Rectal smooth muscle tissue (tissue), 1 donor: ENCODE data around the gene USP24.

Source experiments
- H3K27ac ChIP-seq: one replicate; pipeline ENCODE4 v1.7.0; 2013; ENCODE audit warnings: low read depth, low read length, inconsistent platforms
- H3K27me3 ChIP-seq: one replicate; pipeline ENCODE4 v1.7.0; 2013; ENCODE audit warnings: low read length; ENCODE audit not compliant: control insufficient read depth, insufficient read depth
- H3K36me3 ChIP-seq: one replicate; pipeline ENCODE4 v1.7.0; 2013; ENCODE audit warnings: low read length; ENCODE audit not compliant: control insufficient read depth, insufficient read depth
- H3K4me1 ChIP-seq: one replicate; pipeline ENCODE4 v1.7.0; 2013; ENCODE audit warnings: low read length; ENCODE audit not compliant: control insufficient read depth, insufficient read depth
- H3K4me3 ChIP-seq: one replicate; pipeline ENCODE4 v1.7.0; 2013; ENCODE audit warnings: low read length
- H3K9ac ChIP-seq: one replicate; pipeline ENCODE4 v1.7.0; 2013; ENCODE audit warnings: low read length

The USP24 gene

DNA sequence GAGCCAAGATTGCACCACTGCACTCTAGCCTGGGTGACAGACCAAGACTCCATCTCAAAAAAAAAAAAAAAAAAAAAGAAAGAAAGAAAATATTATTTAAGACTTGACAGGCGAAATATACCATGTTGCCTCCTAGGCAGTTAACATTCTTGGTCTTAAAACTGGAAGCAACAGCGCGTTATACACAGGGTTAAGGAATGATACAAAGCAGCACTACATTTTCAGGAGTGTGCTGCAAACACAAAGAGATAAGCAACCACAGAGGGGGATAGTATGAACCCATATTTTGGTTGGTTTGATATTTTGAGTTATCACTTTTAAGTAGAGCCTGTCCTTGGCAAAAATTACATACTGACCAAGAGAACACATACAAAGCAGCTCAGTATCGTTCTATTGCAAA is 25.1 kb downstream of the USP24 start:
- no peaks in the 10 kb centered on the region for H3K36me3 ChIP-seq
- no peaks in the 10 kb centered on the region for H3K27me3 ChIP-seq
- H3K9ac ChIP-seq = no peak overlapping the region
- peaks cover 3% of the 10 kb centered on the region for H3K4me1 ChIP-seq
- no peak overlapping the region for H3K27ac ChIP-seq
- H3K4me3 ChIP-seq = no peak overlapping the region

DNA sequence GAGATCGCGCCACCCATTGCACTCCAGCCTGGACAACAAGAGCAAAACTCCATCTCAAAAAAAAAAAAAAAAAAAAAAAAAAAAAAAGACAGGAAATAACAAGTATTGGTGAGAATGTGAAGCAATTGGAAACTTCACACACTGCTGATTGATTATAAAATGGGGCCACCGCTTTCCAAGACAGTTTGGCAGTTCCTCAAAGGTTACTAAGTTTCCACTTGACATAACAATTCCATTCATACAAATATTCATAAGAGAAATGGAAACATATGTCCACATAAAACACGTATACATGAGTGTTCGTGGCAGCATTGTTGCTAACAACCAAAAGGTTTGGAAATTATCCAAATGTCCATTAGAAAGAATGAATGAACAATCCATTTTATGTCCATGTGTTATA is 26.3 kb downstream of the USP24 start:
- H3K9ac ChIP-seq = no peak overlapping the region
- no peaks in the 10 kb centered on the region for H3K27me3 ChIP-seq
- no peaks in the 10 kb centered on the region for H3K36me3 ChIP-seq
- H3K4me3 ChIP-seq = no peak overlapping the region
- H3K4me1 ChIP-seq = peaks cover 3% of the 10 kb centered on the region
- H3K27ac ChIP-seq = no peak overlapping the region

- no peaks in the 10 kb centered on the region for H3K27me3 ChIP-seq
- H3K36me3 ChIP-seq = no peaks in the 10 kb centered on the region
- H3K27ac ChIP-seq = no peak overlapping the region
- peaks cover 3% of the 10 kb centered on the region for H3K4me1 ChIP-seq
- no peak overlapping the region for H3K9ac ChIP-seq
- no peak overlapping the region for H3K4me3 ChIP-seq
Measured at GRCh38 chr1:55185832-55186231, 29.3 kb downstream of the USP24 start.

DNA sequence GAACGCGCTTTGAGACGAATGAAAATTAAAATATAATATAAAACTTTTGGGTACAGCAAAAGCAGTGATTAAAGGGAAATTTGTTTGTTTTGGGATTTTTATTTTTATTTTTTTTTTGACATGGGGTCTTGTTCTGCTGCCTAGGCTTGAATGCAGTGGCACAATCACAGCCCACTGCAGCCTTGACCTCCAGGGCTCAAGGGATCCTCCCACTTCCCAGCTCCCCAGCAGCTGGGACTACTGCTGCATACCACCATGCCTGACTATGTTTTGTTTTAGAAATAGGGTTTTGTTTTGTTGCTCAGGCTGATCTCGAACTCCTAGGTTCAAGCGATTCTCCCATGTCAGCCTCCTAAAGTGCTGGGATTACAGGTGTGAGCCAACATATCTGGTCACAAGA is 30.3 kb downstream of the USP24 start:
- Histone ChIP-seq H3K36me3 (no peaks in the 10 kb centered on the region), H3K9ac (no peak overlapping the region), H3K4me3 (no peak overlapping the region), H3K27ac (no peak overlapping the region), H3K4me1 (peaks cover 3% of the 10 kb centered on the region), H3K27me3 (no peaks in the 10 kb centered on the region)

GRCh38 chr1:55181666-55182065 is 33.5 kb downstream of the USP24 start:
- Histone ChIP-seq H3K9ac (no peak overlapping the region), H3K27me3 (no peaks in the 10 kb centered on the region), H3K27ac (no peak overlapping the region), H3K4me3 (no peak overlapping the region), H3K36me3 (no peaks in the 10 kb centered on the region), H3K4me1 (no peaks in the 10 kb centered on the region)

DNA sequence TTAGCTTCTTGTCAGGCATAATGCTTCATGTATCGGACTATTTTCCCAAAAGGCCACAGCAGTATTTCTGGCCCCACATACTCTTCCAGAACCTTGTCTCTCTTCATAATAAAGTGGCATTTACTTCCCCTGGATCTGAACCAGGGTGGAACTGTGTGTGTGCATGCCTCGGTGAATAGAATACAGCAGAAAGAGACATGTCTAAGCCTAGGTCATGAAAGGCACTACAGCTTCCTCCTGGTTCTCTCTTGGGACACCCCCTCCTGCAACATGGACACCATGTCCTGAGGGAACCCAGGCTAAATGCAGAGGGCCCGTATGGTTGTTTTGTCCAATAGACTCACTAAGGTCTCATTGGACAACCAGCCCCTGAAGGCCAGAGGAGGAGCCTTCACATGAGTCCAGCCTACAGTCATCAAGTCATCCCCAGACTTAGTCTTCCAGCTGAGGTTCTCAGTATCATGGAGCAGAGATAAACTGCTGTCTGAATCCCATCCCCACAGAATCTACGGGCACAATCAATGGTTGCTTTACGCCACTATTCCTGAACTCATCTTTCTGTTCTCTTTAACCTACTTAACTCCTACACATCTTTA is 35.0 kb downstream of the USP24 start:
- Histone ChIP-seq H3K36me3 (no peaks in the 10 kb centered on the region), H3K9ac (no peak overlapping the region), H3K4me1 (no peaks in the 10 kb centered on the region), H3K4me3 (no peak overlapping the region), H3K27ac (no peak overlapping the region), H3K27me3 (no peaks in the 10 kb centered on the region)

DNA sequence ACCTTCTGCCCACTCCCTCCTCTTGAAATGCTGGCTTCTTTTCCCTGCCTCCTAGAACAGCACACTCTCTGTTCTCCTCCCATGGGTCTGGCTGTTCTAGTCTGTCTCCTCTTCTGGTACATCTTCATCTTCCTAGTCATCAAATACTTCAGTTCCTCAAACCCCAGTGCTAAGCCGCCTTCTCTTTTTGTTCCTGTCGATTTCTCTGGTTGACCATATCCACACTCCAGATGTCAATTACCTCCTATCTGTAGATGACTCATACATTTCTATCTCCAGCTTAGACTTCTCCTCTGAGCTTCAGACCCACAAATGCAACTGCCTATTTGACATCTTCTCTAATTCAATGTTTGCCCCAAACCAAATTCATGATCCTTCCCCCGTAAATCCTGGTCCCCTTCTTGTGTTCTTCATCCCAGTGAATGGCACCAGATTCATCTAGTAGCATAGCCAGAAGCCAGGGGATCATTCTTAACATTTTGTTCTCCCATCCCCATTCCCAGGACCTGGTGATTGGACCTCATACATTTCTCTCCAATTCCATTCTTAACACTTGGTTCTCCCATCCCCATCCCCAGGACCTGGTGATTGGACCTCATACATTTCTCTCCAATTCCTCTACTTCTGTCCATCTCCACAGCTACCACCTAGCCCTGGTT is 35.9 kb downstream of the USP24 start:
- Histone ChIP-seq H3K9ac (no peak overlapping the region), H3K27me3 (no peaks in the 10 kb centered on the region), H3K4me3 (no peak overlapping the region), H3K4me1 (no peaks in the 10 kb centered on the region), H3K27ac (no peak overlapping the region), H3K36me3 (no peaks in the 10 kb centered on the region)

GRCh38 chr1:55172687-55173086 is 42.5 kb downstream of the USP24 start:
- no peaks in the 10 kb centered on the region for H3K27me3 ChIP-seq
- no peak overlapping the region for H3K27ac ChIP-seq
- peaks cover 4% of the 10 kb centered on the region for H3K36me3 ChIP-seq
- no peak overlapping the region for H3K9ac ChIP-seq
- H3K4me3 ChIP-seq = no peak overlapping the region
- H3K4me1 ChIP-seq = no peaks in the 10 kb centered on the region

GRCh38 chr1:55172272-55172671 is 42.9 kb downstream of the USP24 start:
- H3K36me3 ChIP-seq = peaks cover 4% of the 10 kb centered on the region
- H3K4me1 ChIP-seq = no peaks in the 10 kb centered on the region
- no peak overlapping the region for H3K4me3 ChIP-seq
- no peak overlapping the region for H3K27ac ChIP-seq
- no peak overlapping the region for H3K9ac ChIP-seq
- no peaks in the 10 kb centered on the region for H3K27me3 ChIP-seq

GRCh38 chr1:55171694-55172093 is 43.5 kb downstream of the USP24 start:
- H3K27me3 ChIP-seq = no peaks in the 10 kb centered on the region
- no peak overlapping the region for H3K9ac ChIP-seq
- H3K36me3 ChIP-seq = peaks cover 4% of the 10 kb centered on the region
- no peak overlapping the region for H3K27ac ChIP-seq
- no peaks in the 10 kb centered on the region for H3K4me1 ChIP-seq
- no peak overlapping the region for H3K4me3 ChIP-seq

GRCh38 chr1:55170426-55170825 is 44.7 kb downstream of the USP24 start:
- no peak overlapping the region for H3K27ac ChIP-seq
- no peak overlapping the region for H3K9ac ChIP-seq
- H3K4me3 ChIP-seq = no peak overlapping the region
- no peaks in the 10 kb centered on the region for H3K4me1 ChIP-seq
- no peaks in the 10 kb centered on the region for H3K27me3 ChIP-seq
- peaks cover 4% of the 10 kb centered on the region for H3K36me3 ChIP-seq

- Histone ChIP-seq H3K36me3 (peaks cover 4% of the 10 kb centered on the region), H3K4me1 (no peaks in the 10 kb centered on the region), H3K27ac (no peak overlapping the region), H3K9ac (no peak overlapping the region), H3K4me3 (no peak overlapping the region), H3K27me3 (no peaks in the 10 kb centered on the region)
Measured at GRCh38 chr1:55169126-55169525, 46.0 kb downstream of the USP24 start.

DNA sequence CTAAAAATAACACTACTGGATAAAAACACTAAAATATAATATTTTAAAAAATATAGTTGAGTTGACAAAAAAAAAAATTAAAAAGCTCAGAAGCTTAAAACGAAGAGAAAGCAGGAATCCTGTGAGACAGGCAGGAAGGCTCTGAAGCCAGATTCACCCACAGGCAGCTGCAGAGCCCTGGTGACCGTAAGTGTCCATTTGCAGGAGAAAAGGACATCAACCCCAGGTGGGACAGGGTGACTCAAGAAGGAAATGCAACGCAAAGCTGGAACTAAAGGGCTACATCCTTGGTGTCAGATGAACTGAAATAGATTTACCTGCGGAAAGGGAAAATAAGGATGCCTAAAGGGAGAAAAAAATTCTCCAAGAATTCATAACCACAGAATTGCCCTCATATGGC is 46.8 kb downstream of the USP24 start:
- Histone ChIP-seq H3K4me3 (no peak overlapping the region), H3K9ac (no peak overlapping the region), H3K27ac (no peak overlapping the region), H3K4me1 (no peaks in the 10 kb centered on the region), H3K27me3 (no peaks in the 10 kb centered on the region), H3K36me3 (peaks cover 4% of the 10 kb centered on the region)
